Mesendoderm (in vitro differentiated cells): ENCODE measurements around the gene TAX1BP3.

Source experiments
- DNase-seq: peaks from one replicate; pipeline ENCODE4 v3.0.0; 2013
- H2AK5ac ChIP-seq: 2 replicates; pipeline ENCODE4 v1.6.1; 2013; ENCODE audit warnings: low read length, inconsistent platforms
- H2BK120ac ChIP-seq: 2 replicates; pipeline ENCODE4 v1.6.1; 2013; ENCODE audit warnings: low read depth, mild to moderate bottlenecking, low read length, moderate library complexity, mixed read lengths
- H2BK15ac ChIP-seq: replicated peaks from 2 replicates; pipeline ENCODE4 v1.6.1; 2013; ENCODE audit warnings: low read depth, mild to moderate bottlenecking, moderate library complexity
- H2BK5ac ChIP-seq: 2 replicates; pipeline ENCODE4 v1.6.1; 2013; ENCODE audit warnings: low read length, inconsistent platforms
- H3K18ac ChIP-seq: 2 replicates; pipeline ENCODE4 v1.6.1; 2013; ENCODE audit warnings: mild to moderate bottlenecking, low read length, mixed read lengths
- H3K23ac ChIP-seq: one replicate; pipeline ENCODE4 v1.6.1; 2013; ENCODE audit warnings: low read length
- H3K27ac ChIP-seq: 2 replicates; pipeline ENCODE4 v1.5.1; 2013; ENCODE audit warnings: low read depth, mild to moderate bottlenecking, inconsistent platforms, low read length, moderate library complexity
- H3K27me3 ChIP-seq: 2 replicates; pipeline ENCODE4 v1.6.1; 2013; ENCODE audit warnings: low read length, control low read depth, mild to moderate bottlenecking, inconsistent platforms; ENCODE audit not compliant: insufficient read depth, poor library complexity
- H3K36me3 ChIP-seq: 2 replicates; pipeline ENCODE4 v1.6.1; 2013; ENCODE audit warnings: low read length, inconsistent platforms; ENCODE audit not compliant: control insufficient read depth, insufficient read depth
- H3K4ac ChIP-seq: one replicate; pipeline ENCODE4 v1.6.1; 2013; ENCODE audit warnings: low read depth, mild to moderate bottlenecking, low read length, moderate library complexity
- H3K4me1 ChIP-seq: 2 replicates; pipeline ENCODE4 v1.6.1; 2013; ENCODE audit warnings: low read depth, low read length, inconsistent platforms; ENCODE audit not compliant: control insufficient read depth
- H3K4me2 ChIP-seq: 2 replicates; pipeline ENCODE4 v1.6.1; 2013; ENCODE audit warnings: low read length
- H3K4me3 ChIP-seq: 2 replicates; pipeline ENCODE4 v1.5.1; 2013; ENCODE audit warnings: mild to moderate bottlenecking, low read length
- H3K56ac ChIP-seq: one replicate; pipeline ENCODE4 v1.6.1; 2013; ENCODE audit warnings: low read length
- H3K79me1 ChIP-seq: 2 replicates; pipeline ENCODE4 v1.6.1; 2013; ENCODE audit warnings: low read length, inconsistent platforms
- H3K79me2 ChIP-seq: 2 replicates; pipeline ENCODE4 v1.6.1; 2013; ENCODE audit warnings: mild to moderate bottlenecking, low read length; ENCODE audit not compliant: control insufficient read depth, insufficient read depth
- H3K9ac ChIP-seq: 2 replicates; pipeline ENCODE4 v1.6.1; 2013; ENCODE audit warnings: low read length, inconsistent platforms
- H4K5ac ChIP-seq: one replicate; pipeline ENCODE4 v1.6.1; 2013; ENCODE audit warnings: low read length
- H4K8ac ChIP-seq: one replicate; pipeline ENCODE4 v1.6.1; 2013; ENCODE audit warnings: low read depth, mild to moderate bottlenecking, control low read depth, low read length, moderate library complexity
- WGBS: extraction: QIAGEN DNeasy Blood & Tissue Kit; methylation state at CpG from one replicate; pipeline ENCODE4 v1.1.7; 2013; ENCODE audit warnings: low lambda C conversion rate, missing lambda C conversion rate; ENCODE audit not compliant: insufficient coverage; ENCODE audit errors: extremely low coverage; 5-methylcytosine and 5-hydroxymethylcytosine counted together

Gene TAX1BP3

GRCh38 chr17:3695723-3696411 is 27.5 kb upstream of the TAX1BP3 start, which contains the start of gene P2RX5:
TSS of gene P2RX5 (minus strand) at chr17:3696155. CDS start at chr17:3696005, 150 bp downstream.
- Histone ChIP-seq H2BK120ac (no peak within 1 kb of the TSS), H4K8ac (no peak within 1 kb of the TSS), H3K79me1 (no peaks in the 10 kb centered on the region), H3K36me3 (no peaks in the 10 kb centered on the region), H3K4ac (no peak within 1 kb of the TSS), H3K9ac (peak within 1 kb of the TSS; percentile 17), H2AK5ac (no peak within 1 kb of the TSS), H3K23ac (no peak within 1 kb of the TSS), H3K27me3 (peaks cover 29% of the 10 kb centered on the region), H2BK5ac (no peak within 1 kb of the TSS), H2BK15ac (no peak within 1 kb of the TSS), H3K18ac (no peak within 1 kb of the TSS), H4K5ac (no peak within 1 kb of the TSS), H3K4me3 (no peak within 1 kb of the TSS), H3K27ac (no peak within 1 kb of the TSS), H3K4me1 (no peaks in the 10 kb centered on the region), H3K79me2 (no peaks in the 10 kb centered on the region), H3K56ac (peak within 1 kb of the TSS; percentile 42), H3K4me2 (peak within 1 kb of the TSS; percentile 70)
- peak; percentile 72 for DNase-seq
- no CpG with 5 or more reads among the region's 65 CpGs for WGBS

- DNase-seq: no peak
- H3K27me3 ChIP-seq: peaks cover 29% of the 10 kb centered on the region
Measured at GRCh38 chr17:3695129-3695722, 26.8 kb upstream of the TAX1BP3 start.

GRCh38 chr17:3693829-3694231 is 25.5 kb upstream of the TAX1BP3 start:
- Histone ChIP-seq H3K23ac (no peak overlapping the region), H3K56ac (no peak overlapping the region)
- WGBS: no CpG with 5 or more reads among the region's 9 CpGs

More at GRCh38 chr17:3695129-3695722, 26.8 kb upstream of the TAX1BP3 start:
- Histone ChIP-seq H2BK120ac (no peak overlapping the region), H2BK5ac (no peak overlapping the region), H3K79me2 (no peaks in the 10 kb centered on the region), H3K36me3 (no peaks in the 10 kb centered on the region), H4K8ac (no peak overlapping the region), H2BK15ac (no peak overlapping the region), H3K23ac (no peak overlapping the region), H3K4ac (no peak overlapping the region), H3K79me1 (no peaks in the 10 kb centered on the region), H3K4me1 (no peaks in the 10 kb centered on the region), H3K4me2 (peak overlapping the region; percentile 70), H3K56ac (peak overlapping the region; percentile 2), H3K18ac (no peak overlapping the region), H3K27ac (no peak overlapping the region), H3K9ac (no peak overlapping the region), H4K5ac (no peak overlapping the region), H2AK5ac (no peak overlapping the region), H3K4me3 (no peak overlapping the region)
- WGBS: no CpG with 5 or more reads among the region's 17 CpGs

GRCh38 chr17:3693141-3693540 is 24.8 kb upstream of the TAX1BP3 start:
- H3K9ac ChIP-seq: no peak overlapping the region
- no peak overlapping the region for H3K18ac ChIP-seq
- H3K56ac ChIP-seq: no peak overlapping the region
- H3K79me2 ChIP-seq: no peaks in the 10 kb centered on the region
- H3K27me3 ChIP-seq: peaks cover 27% of the 10 kb centered on the region
- no peak overlapping the region for H2BK120ac ChIP-seq
- no peak overlapping the region for H3K4ac ChIP-seq
- no peak for DNase-seq
- H2BK5ac ChIP-seq: no peak overlapping the region
- H3K36me3 ChIP-seq: no peaks in the 10 kb centered on the region
- no peak overlapping the region for H4K8ac ChIP-seq
- H3K23ac ChIP-seq: no peak overlapping the region
- no peak overlapping the region for H2BK15ac ChIP-seq
- no peak overlapping the region for H2AK5ac ChIP-seq
- no peak overlapping the region for H3K4me2 ChIP-seq
- no peak overlapping the region for H3K27ac ChIP-seq
- H3K79me1 ChIP-seq: no peaks in the 10 kb centered on the region
- H3K4me3 ChIP-seq: no peak overlapping the region
- no CpG with 5 or more reads among the region's 4 CpGs for WGBS
- no peaks in the 10 kb centered on the region for H3K4me1 ChIP-seq
- no peak overlapping the region for H4K5ac ChIP-seq

More at GRCh38 chr17:3693829-3694231, 25.5 kb upstream of the TAX1BP3 start:
- H3K79me1 ChIP-seq: no peaks in the 10 kb centered on the region
- H3K4me1 ChIP-seq: no peaks in the 10 kb centered on the region
- no peaks in the 10 kb centered on the region for H3K36me3 ChIP-seq
- H3K4ac ChIP-seq: no peak overlapping the region
- H2BK5ac ChIP-seq: no peak overlapping the region
- DNase-seq: no peak
- H3K9ac ChIP-seq: no peak overlapping the region
- no peak overlapping the region for H2BK15ac ChIP-seq
- H2AK5ac ChIP-seq: no peak overlapping the region
- H3K4me3 ChIP-seq: no peak overlapping the region
- no peak overlapping the region for H3K4me2 ChIP-seq
- no peak overlapping the region for H4K5ac ChIP-seq
- no peak overlapping the region for H2BK120ac ChIP-seq
- no peak overlapping the region for H3K27ac ChIP-seq
- peaks cover 29% of the 10 kb centered on the region for H3K27me3 ChIP-seq
- no peak overlapping the region for H4K8ac ChIP-seq
- H3K79me2 ChIP-seq: no peaks in the 10 kb centered on the region
- H3K18ac ChIP-seq: no peak overlapping the region

- H3K56ac ChIP-seq: no peak overlapping the region
- no peak overlapping the region for H4K5ac ChIP-seq
- H3K18ac ChIP-seq: no peak overlapping the region
- peaks cover 20% of the 10 kb centered on the region for H3K27me3 ChIP-seq
- peak; percentile 41 for DNase-seq
- no peak overlapping the region for H3K4ac ChIP-seq
- H3K9ac ChIP-seq: no peak overlapping the region
- no peak overlapping the region for H2BK5ac ChIP-seq
- no CpG with 5 or more reads among the region's 9 CpGs for WGBS
- no peak overlapping the region for H3K27ac ChIP-seq
- no peak overlapping the region for H2BK120ac ChIP-seq
- no peaks in the 10 kb centered on the region for H3K79me2 ChIP-seq
- H3K79me1 ChIP-seq: no peaks in the 10 kb centered on the region
- no peak overlapping the region for H2AK5ac ChIP-seq
- H2BK15ac ChIP-seq: no peak overlapping the region
- H3K4me3 ChIP-seq: no peak overlapping the region
- no peaks in the 10 kb centered on the region for H3K36me3 ChIP-seq
- no peak overlapping the region for H3K23ac ChIP-seq
- no peak overlapping the region for H4K8ac ChIP-seq
- H3K4me1 ChIP-seq: no peaks in the 10 kb centered on the region
- no peak overlapping the region for H3K4me2 ChIP-seq
Measured at GRCh38 chr17:3692346-3692745, 24.0 kb upstream of the TAX1BP3 start.
